Measurements from ENCODE around the gene SCYL3.
"Not testable (repeated sequence)": the region's sequence is repeated elsewhere in the genome, so short reads cannot be mapped to it uniquely, and the experiment has no call there.

SCYL3 gene

GRCh38 chr1:169869426-169869825 lies 24.3 kb downstream of the SCYL3 start:
- DNase-seq, result no peak

GRCh38 chr1:169868978-169869377 lies 24.7 kb downstream of the SCYL3 start:
- DNase-seq, result no peak

GRCh38 chr1:169867012-169867675 lies 26.6 kb downstream of the SCYL3 start:
- no peak for DNase-seq

GRCh38 chr1:169866577-169866976 lies 27.1 kb downstream of the SCYL3 start:
- no peak for DNase-seq

- DNase-seq, result not testable (repeated sequence)
These were observed 29.2 kb downstream of the SCYL3 start for GRCh38 chr1:169864531-169864930.

- DNase-seq, result no peak
These were observed 32.9 kb downstream of the SCYL3 start for GRCh38 chr1:169860750-169861149.

- DNase-seq, result no peak
These were observed 33.5 kb downstream of the SCYL3 start for GRCh38 chr1:169860187-169860586.

- DNase-seq, result no peak
These were observed 34.7 kb downstream of the SCYL3 start for GRCh38 chr1:169859001-169859400.

GRCh38 chr1:169858467-169858866 lies 35.2 kb downstream of the SCYL3 start:
- no peak for DNase-seq

- DNase-seq, result no peak
These were observed 40.4 kb downstream of the SCYL3 start for GRCh38 chr1:169853341-169853740.

- no peak for DNase-seq
These were observed 44.2 kb downstream of the SCYL3 start for GRCh38 chr1:169849346-169850022.

- no peak for DNase-seq
These were observed 45.2 kb downstream of the SCYL3 start for GRCh38 chr1:169848456-169848855.

- no peak for DNase-seq
These were observed 48.6 kb downstream of the SCYL3 start for GRCh38 chr1:169844941-169845608.

GRCh38 chr1:169838942-169839341 lies 54.8 kb downstream of the SCYL3 start:
- DNase-seq, result no peak

- no peak for DNase-seq
These were observed 57.5 kb downstream of the SCYL3 start for GRCh38 chr1:169836198-169836597.

GRCh38 chr1:169835647-169836046 lies 58.0 kb downstream of the SCYL3 start:
- no peak for DNase-seq

GRCh38 chr1:169834869-169835268 lies 58.8 kb downstream of the SCYL3 start:
- DNase-seq, result no peak

- no peak for DNase-seq
These were observed 60.4 kb downstream of the SCYL3 start for GRCh38 chr1:169833179-169833901.

GRCh38 chr1:169829671-169830070 lies 64.0 kb downstream of the SCYL3 start:
- no peak for DNase-seq

- DNase-seq, result no peak
These were observed 69.5 kb downstream of the SCYL3 start for GRCh38 chr1:169824153-169824552.

GRCh38 chr1:169821500-169821899 lies 72.2 kb downstream of the SCYL3 start:
- no peak for DNase-seq

GRCh38 chr1:169816617-169817016 lies 77.1 kb downstream of the SCYL3 start:
- DNase-seq, result no peak

GRCh38 chr1:169814265-169814664 lies 79.4 kb downstream of the SCYL3 start:
- DNase-seq, result no peak
